Left cardiac atrium (tissue), 4 donors: ENCODE results near the gene CLNK. TPM values are rescaled to one million over a fixed set of nuclear protein-coding genes. Genes with fewer than 3 reads are reported as not detected.

Experiments used
- ATAC-seq, 2 donors: fragments of 200-7000 bp; cut with Tn5 transposase; one replicate each; pipeline ENCODE4 v1.9.1; 2020; ENCODE audit warnings: mild to moderate bottlenecking in 2 of 2, moderate library complexity in 2 of 2
- DNase-seq: peaks from one replicate; pipeline ENCODE4 v3.0.0-alpha.2; 2020
- intact Hi-C, 2 donors: fragments of 100-400 bp; cut with DNase I; formaldehyde crosslinking; loops; one replicate each; pipeline versions ENCODE4 v1.14.1 to v1.15.1; 2022 to 2023
- long read RNA-seq: library from polyadenylated mRNA; unstranded; transcript quantifications from one replicate; pipeline ENCODE4 v2.0.0, GENCODE V29; 2021
- total RNA-seq, 2 donors: library from RNA; stranded (reverse); fragmentation: NEBNext Ultra II Directional; extraction: Animal tissue kit (Norgen Biotek cat#: 25700); gene quantifications; one replicate each; pipeline ENCODE4 v1.2.1, GENCODE V29; 2021
- donor health status: DM: no; HTN: yes; CAD: no.
- donor health status: DM: no; HTN: yes; CAD: no; lungs with severe emphysema.
- donor health status: DM: yes; HTN: yes; CAD: no.
- donor health status: Dilated cardiomyopathy.

Gene CLNK, protein sequence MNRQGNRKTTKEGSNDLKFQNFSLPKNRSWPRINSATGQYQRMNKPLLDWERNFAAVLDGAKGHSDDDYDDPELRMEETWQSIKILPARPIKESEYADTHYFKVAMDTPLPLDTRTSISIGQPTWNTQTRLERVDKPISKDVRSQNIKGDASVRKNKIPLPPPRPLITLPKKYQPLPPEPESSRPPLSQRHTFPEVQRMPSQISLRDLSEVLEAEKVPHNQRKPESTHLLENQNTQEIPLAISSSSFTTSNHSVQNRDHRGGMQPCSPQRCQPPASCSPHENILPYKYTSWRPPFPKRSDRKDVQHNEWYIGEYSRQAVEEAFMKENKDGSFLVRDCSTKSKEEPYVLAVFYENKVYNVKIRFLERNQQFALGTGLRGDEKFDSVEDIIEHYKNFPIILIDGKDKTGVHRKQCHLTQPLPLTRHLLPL
- not detected for total RNA-seq
- long read RNA-seq, result 0 reads

DNA sequence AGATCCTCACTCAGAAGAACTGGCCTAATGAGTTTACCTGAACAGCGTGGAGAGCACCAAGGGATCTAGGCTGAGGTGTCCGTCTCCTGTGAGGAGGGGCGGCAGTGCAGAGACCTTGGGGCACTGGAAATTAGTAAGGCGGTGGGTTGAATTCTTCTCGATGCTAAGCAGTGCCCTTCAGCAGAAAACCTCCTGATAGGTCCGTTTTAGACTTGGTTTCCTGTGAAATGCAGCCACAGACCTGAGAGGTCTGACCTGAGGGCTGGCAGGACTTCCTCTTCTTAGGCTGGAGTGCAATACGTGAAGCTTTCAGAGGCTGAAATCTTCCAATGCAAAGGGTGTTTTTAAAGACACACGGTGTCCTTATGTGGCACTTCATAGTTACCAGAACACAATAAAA is at the start of gene CLNK:
Gene CLNK, minus strand, starts transcription at position 138 of the 400 bp plus-strand sequence. CDS start 16,899 bp downstream, outside the sequence.
- DNase-seq, result no peak
- ATAC-seq, result no peak
- intact Hi-C loops, result no loop called here

DNA sequence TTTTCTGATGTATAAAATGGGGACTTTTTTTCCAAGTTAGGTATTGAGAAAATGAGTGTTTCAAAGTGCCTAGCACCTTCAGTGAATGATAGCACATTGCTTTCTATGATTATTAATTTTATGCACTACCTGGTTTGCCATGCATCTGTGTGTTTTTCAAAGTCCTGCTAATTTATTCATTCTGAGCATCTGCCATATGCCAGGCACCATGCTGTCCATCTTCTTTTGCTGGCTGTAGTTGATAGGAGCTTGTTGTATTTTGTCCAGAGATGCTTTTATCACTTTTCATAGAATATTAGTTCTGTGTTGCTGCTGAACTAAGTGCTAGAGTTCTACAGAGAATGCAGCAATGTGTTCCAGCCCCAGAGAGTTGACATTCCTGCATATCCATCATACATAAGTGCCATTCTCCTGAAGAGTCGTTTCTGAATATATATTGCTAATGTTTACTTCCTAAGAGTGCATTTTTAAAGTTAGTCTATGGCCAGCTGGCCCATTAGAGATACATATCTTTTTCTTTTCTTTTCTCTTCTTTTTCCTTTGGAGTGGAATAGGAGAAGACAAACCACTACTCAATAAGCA is 49.0 kb upstream of the CLNK start:
- no peak for DNase-seq
- ATAC-seq, result no peak

DNA sequence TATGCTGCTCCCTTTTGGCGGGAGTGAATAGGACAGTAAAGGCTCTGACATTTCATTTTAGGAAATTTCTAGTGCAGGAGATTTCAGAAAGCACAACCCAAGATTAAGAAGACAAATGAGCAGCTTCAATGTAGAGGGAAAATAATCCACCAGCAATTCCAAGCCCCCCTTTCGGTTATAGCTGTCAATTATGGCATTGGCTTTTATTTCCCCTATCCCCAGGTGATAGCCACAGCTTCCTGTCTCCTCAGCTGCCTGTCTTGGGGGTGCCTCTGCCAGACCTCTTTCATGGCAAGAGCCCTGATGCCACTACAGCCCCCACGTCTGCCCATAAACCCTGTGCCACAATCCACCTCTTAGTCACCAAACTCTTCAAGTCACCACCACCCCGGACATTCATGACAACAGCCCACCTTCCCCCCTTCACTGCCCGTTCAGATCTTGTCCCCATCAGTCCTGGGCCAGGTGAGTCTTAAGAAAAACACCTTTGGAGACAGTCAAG is 48.4 kb upstream of the CLNK start:
- ATAC-seq (no peak), DNase-seq (no peak)
- intact Hi-C loops, result no loop called here

More for the DNA sequence above, 49.0 kb upstream of the CLNK start:
- intact Hi-C loops, result no loop called here

DNA sequence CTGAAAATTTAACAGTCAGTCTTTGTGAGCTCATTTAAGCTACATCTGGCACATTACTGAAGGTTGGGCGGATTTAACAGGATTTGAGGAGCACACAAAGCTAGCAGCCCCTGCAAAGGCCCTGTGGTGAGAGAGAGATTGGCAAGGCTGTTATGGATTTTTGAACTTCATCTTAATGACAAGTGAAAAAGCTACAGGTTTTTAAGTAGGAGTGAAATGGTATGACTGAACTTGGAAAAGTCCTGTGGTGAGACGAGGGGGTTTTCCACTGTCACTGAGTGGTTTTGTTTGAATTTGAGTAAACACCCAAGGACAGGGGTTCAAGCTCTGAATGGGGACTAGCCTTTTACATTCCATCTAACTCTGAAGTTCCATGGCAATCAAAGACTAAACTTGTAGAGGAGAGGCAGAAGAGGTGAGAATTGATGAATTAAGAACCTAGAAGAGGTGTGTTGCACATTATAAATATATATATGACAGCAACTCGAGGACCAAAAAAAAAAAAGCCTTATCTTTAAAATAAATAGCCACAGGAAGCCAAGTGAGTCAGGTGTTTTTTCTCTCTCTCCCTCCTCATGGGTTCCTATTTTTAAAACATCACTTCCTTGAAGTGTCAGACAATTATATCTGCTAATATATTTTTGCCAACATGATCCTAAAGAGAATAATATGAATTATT is 47.8 kb upstream of the CLNK start:
- DNase-seq (no peak), ATAC-seq (no peak)
- intact Hi-C loops, result no loop called here

DNA sequence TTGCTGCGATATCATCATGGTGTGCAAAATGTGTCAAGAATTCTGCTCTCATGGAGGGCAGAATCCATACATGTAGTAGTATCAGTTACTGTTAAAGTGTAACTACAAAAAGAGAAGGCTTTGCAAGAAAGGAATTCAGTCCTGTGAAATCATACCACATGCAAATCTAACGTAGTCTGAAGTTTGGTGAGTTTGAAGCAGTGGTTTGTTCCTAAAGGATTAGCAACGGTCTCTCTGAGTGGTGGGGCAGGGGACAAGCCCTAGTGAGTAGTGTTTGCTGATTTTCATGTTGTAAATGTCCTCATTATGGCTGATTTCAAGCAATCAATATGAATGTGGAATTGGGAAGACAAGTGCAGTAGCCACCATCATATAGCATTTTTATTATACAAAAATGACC is 47.1 kb upstream of the CLNK start:
- ATAC-seq, result no peak

DNA sequence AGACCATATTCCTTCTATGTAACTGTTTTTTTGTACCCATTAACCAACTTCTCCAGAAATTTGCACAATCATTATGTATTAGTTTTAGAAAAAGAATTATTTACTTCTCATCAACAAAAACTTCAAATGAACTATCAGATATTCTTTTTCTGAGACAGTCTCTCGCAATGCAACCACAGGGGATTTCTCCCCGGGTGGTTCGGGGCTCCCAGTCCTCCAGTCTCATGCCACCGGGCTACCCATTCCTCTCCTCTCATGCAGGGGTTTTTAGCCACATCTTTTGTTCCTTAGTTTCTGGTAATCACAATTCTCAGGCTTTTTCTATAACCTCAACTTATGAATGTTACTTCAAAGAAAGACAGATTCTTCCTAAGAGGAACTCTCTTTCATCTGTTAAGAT is 46.6 kb upstream of the CLNK start:
- ATAC-seq (no peak), DNase-seq (no peak)
- intact Hi-C loops, result no loop called here

More for the DNA sequence above, 47.1 kb upstream of the CLNK start:
- intact Hi-C loops, result no loop called here
- no peak for DNase-seq

DNA sequence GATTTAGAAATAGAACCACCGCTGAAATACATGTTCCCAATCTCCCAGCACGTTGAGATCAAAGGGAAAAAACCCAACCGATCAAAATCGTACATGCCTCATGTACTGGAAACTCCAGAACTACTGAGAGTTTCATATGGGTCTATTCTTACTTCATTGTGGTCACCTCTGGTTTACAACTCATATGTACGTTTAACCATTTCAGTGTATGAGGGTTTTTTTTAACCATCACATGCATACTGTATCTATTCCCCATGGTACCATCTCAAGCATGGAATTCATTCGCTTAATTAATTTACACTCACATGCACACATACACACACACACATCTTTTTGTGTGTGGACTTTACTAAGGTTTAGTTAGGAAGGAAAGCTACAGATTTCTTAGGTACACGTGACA is 46.0 kb upstream of the CLNK start:
- no peak for ATAC-seq
- no peak for DNase-seq
- intact Hi-C loops, result no loop called here

DNA sequence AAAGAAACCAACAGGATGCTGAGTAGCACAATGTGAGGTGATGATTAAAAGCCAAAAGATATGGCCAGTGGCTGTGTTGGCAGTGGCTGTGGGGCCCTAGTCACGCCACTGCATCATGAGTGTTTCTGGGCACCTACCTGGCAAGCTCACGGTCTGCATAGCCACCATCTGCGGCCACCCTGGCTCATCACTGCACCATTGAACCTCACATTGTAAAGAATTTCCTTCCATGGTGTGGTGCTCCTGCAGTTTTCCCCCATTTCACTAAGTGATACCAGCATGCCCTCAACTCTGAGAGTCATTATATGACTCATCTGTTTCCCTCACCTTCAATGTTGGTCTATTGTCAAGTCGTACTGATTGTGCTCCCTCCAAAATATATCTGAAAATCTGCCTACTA is 45.5 kb upstream of the CLNK start:
- intact Hi-C loops, result no loop called here
- no peak for DNase-seq
- no peak for ATAC-seq

DNA sequence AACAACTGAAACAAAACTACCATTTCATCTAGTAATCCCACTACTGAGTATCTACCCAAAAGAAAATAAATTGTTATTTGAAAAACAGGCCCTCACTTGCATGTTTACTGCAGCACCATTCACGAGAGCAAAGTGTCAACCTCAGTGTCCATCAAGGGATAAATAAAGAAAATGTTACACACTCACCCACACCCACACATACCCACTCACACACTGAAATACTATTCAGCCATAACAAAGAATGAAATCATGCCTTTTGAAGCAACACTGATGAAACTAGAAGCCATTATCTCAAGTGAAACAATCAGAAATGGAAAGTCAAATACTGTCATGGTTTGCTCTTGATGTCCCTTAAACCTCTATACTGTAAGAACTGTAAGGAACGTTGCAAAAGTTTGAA is 44.8 kb upstream of the CLNK start:
- no peak for ATAC-seq
- intact Hi-C loops, result no loop called here

DNA sequence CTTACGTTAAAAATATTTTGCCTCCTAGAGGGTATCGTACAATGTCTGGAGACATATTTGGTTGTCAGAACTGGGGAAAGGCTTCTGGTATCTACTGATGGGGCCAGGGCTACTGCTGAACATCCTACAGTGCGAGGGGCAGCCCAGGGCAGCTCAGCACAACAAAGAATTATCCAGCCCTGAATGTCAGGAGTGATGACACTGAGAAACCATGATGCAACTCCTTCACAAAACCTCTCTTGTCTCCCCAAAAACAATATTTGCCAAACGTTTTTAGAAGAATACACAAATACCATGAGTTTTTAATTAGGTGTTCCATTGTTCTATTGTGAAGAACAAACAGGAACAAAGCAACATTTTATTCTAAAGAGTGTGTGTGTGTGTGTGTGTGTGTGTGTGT is 43.4 kb upstream of the CLNK start:
- DNase-seq, result no peak
- no peak for ATAC-seq

More for the DNA sequence above, 44.8 kb upstream of the CLNK start:
- DNase-seq, result no peak

DNA sequence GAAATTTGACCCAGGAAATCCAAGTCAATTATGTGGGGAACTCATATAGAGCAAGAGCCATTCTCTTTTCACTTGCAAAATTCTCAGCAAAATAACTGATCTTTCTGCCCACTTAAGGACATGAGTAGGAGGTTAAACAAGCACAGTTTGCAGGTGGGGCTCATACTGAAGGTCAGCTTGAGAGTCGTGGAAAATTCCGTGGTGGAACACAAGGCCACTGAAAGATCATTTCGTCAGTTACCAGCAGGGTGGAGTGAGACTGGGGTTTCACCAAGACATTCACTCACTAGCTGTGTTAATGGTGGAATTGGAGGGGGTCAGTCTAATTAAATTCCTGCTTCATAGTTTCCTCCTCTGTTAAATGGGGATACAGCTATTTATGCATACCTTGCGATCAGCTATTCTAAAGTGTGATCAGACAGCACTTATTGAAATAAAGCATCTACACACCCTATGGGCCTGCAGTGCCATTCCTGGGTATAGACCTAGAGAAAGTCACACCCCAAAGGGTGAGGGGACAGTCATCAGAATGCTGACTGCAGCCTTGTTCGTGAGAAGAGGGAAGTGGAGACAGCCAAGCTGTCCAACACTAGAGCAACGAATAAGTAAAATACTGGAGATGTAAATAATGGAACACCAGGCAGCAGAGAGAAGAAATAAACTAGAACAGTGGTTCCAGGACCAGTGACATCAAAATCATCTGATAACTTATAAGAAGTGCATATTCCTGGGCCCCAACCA is 42.7 kb upstream of the CLNK start:
- ATAC-seq (no peak), DNase-seq (no peak)
- intact Hi-C loops, result no loop called here

More for the DNA sequence above, 43.4 kb upstream of the CLNK start:
- intact Hi-C loops, result no loop called here

DNA sequence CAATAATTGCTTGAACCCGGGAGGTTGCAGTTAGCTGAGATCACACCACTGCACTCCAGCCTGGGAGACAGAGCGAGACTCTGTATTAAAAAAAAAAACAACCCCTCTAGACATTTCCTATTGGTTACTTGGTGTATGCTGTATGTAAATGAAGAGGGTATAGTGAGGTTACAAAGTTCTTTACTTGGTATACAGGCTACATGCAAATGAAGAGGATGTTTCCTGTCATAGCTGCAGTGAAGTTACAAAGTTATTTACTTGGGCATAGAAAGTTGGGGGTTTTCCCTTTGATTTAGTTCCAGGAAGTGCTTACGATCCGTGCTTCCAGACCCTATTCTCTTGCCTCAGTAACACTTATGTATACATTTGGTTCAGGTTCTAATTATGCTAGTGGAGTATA is 38.4 kb upstream of the CLNK start:
- intact Hi-C loops, result no loop called here
- DNase-seq (no peak), ATAC-seq (no peak)

DNA sequence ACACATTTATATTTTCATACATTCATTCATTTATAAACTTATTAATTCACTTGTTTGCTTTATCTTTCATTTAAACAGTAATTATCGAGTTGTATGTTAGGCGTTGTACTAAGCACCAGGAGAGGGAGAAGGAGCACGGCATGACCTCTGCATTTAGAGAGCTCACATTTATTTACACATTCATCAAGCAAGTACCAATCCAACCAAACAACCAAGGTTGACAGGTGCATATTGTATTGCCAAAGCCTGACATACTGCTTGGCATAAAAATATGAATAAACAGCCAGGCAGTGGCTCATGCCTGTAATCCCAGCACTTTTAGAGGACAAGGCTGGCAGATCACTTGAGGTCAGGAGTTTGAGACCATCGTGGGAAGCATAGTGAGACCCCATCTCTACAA is 37.0 kb upstream of the CLNK start:
- no peak for ATAC-seq
- intact Hi-C loops, result no loop called here
- no peak for DNase-seq

DNA sequence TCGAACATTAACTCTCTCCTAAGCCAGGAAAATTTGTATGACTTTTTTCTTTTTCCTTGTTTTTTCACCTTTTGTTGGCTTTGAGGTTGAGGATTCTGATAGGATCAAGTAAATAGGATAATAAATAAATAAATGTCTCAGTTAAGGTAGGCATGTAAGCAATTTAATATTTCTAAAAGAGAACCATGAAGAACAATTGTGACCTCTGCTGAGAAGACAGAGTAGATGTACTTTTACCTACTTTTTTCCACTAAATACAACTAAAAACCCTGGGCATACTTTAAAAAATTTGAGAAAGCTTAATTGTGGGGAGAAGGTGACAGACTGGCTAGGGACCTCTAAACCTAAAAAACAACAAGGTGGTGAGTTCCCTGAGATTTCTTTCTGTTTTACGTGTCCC is 31.6 kb upstream of the CLNK start:
- intact Hi-C loops, result no loop called here
- DNase-seq (no peak), ATAC-seq (no peak)

DNA sequence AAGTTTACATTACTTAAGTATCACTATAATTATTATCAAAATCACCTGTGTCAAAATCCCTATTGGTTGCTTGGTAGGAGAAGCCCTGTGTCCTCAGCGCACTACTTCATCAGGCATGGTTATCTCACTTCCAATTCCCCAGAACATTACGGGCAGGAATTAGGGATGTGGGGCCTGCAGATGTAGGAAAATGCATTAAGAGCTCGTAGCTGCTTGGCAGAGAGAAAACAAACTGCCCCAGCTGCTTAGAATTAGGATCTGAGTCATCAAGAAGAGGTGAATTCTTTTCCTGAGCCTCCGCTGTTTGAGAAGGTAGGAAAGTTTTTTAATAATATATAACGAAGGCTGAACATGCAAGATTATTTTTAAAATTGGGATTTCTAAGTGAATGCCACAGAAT is 31.1 kb upstream of the CLNK start:
- DNase-seq (no peak), ATAC-seq (no peak)
- intact Hi-C loops, result no loop called here

DNA sequence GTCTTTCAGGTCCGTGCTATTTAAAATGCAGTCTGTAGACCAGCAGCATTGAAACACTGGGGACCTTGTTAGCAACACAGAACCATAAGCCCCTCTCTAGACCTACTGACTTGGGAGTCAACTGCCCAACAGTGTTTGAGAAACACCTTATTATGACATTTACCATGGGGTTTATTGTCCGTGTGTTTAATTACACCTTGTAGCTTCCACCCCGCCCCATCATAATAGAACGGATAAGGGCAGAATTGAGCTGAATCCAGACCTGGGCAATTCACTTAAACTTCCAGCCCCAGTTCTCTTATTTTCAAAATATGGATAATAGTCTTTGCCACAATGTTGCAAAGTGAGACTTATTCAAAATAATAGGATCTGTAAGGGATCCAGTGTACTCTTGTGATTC is 30.6 kb upstream of the CLNK start:
- ATAC-seq (no peak), DNase-seq (no peak)
- intact Hi-C loops, result no loop called here

DNA sequence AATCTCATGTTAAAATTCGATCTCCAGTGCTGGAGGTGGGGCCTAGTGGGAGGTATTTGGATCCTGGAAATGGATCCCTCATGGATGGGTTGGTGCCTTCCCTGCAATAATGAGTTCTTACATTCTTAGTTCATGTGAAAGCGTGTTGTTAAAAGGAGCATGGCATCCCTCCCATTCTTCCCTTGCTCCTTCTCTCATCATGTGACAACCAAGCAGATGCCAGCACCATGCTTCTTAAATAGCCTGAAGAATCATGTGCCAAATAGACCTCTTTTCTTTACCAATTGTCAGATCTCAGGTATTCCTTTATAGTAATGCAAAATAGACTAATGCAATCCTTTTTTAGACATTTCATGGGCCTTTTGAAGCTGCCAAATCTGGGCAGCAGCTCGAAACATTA is 29.0 kb upstream of the CLNK start:
- ATAC-seq (no peak), DNase-seq (no peak)
- intact Hi-C loops, result no loop called here

DNA sequence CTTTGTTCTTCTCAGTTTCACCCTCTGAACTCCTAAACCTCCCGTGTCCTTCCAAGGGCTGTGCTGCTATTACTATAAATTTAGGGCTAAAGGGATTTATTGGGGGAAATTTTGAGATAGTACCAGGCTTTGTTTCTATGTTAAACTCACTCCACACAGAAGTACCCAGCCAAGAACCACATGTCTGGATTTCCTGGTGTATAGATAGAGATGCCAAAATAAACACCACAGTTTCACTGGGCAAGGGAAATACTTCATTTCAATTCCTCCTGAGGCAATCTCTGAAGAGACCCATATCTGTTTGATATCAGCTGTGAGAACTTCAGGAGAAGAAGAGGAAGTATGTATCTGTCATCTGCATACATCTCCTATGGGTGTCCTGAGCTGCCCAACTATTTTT is 21.7 kb upstream of the CLNK start:
- DNase-seq (no peak), ATAC-seq (peak in 1 of 2 donors; percentile 37)
- intact Hi-C loops, result no loop called here

DNA sequence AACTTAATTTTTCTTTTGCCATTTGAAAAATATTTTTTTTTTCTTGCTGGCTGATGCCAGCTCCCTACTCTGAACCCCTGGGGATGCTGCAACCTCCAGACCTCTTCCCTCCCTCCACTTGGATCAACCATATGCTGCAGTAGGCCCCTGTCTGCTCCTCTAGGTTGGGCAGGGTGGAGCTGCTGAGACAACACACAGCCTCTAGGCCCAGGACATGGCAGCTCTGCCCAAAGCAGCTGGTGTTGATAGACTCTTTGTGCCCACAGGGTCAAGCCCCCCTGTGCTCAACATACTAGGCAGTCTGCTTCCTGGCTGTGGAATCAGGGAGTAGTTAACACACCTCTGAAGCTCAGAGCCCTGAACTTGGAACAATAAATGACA is 19.9 kb upstream of the CLNK start:
- ATAC-seq, result no peak
- intact Hi-C loops, result no loop called here
- DNase-seq, result no peak
